GM13976 (cell line): ENCODE results near the gene EP400.

ENCODE experiments used
- DNase-seq: peaks from one replicate; pipeline ENCODE4 v3.0.0; 2012; ENCODE audit warnings: low spot score
- CTCF ChIP-seq: IDR thresholded peaks from 2 replicates; pipeline ENCODE4 v1.5.1; 2012; ENCODE audit warnings: borderline replicate concordance, mild to moderate bottlenecking; ENCODE audit not compliant: insufficient read depth; ENCODE audit errors: extremely low read depth, missing control alignments, control extremely low read depth
- in situ Hi-C: fragments of 300-500 bp; cut with MboI; formaldehyde crosslinking; loops from one replicate; pipeline ENCODE4 v1.12.0; 2022; ENCODE audit warnings: low sequenced_read_pairs, mixed read lengths, inconsistent platforms; ENCODE audit not compliant: unreplicated experiment

EP400 gene

DNA sequence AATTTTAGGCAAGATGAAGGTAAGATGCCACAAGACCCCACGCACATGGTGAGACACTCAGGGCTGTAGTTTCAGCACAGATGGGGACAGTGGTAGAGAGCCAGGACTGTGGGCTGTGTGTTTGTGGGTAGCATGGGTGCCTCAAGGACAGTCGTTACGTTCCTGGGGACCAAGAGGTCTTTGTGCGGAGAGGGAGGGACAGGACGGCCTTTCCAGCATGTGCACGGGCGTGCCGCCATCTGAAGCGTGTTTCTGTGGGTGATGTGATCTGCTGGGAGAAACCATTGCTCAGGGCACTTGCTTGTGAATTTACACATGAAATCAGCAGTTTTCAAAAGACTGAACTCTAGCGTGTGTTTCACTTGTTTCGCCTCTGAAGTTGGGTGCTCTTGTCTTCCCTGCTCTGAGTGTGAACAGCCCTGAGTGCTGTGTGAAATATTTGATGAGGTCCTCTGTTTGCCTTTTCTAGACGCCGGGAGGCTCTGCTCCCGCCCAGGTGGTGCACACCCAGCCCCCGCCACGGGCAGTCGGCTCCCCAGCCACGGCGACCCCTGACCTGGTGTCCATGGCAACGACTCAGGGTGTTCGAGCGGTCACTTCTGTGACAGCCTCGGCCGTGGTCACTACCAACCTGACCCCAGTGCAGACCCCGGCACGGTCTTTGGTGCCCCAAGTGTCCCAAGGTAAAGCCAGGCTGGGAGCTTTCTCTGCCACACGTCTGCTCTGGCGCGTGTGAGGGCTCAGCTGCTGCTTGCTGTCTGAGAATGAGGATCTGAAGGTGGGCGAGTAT lies 112.1 kb downstream of the EP400 start:
- in situ Hi-C loops: no loop called here
- TF ChIP-seq CTCF: no peak
- no peak for DNase-seq

DNA sequence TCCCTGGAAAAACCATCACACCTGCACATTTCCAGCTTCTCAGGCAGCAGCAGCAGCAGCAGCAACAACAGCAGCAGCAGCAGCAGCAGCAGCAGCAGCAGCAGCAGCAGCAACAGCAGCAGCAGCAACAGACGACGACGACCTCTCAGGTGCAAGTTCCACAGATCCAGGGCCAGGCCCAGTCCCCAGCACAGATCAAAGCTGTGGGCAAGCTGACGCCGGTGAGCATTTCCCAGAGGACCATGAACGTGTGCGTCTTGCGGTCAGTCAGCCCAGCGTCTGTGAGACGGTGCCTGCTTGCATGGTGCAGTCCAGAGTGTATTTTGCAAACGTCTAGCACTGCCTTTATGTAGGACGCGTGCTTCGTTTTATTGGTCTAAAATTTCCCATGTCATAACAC lies 112.7 kb downstream of the EP400 start:
- no peak for DNase-seq
- TF ChIP-seq CTCF: no peak
- in situ Hi-C loops: no loop called here

DNA sequence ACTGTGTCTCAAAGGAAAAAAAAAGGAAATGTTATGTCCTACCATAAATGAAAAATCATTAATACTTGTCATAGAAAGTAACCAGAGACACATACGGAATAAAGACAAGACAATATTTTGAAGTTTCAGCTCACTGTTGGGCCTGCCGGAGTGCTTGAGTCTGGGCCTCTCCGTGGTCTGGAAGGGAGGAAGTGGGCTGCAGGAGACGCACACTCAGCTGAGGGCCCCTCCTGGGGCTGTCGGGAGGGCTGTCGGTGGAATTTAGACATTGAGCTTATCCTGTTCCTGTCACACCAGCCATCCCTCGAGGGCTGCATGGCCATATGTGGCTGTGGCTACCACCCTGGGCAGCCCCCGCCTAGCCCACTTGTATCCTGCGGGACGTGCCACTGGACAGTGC lies 113.7 kb downstream of the EP400 start:
- in situ Hi-C loops: no loop called here
- no peak for TF ChIP-seq CTCF
- no peak for DNase-seq

DNA sequence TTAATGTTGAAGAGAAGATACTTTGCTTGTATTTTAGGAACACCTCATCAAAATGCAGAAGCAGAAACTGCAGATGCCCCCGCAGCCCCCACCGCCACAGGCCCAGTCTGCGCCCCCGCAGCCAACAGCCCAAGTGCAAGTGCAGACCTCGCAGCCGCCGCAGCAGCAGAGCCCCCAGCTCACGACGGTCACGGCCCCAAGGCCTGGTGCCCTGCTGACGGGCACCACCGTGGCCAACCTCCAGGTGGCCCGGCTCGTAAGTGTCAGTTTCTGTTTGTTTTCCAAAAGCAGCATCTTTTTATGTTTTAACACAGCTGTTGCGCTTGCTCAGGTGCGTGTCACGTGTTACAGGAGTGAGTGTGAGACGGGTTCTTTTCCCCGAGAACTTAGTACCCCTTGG lies 114.9 kb downstream of the EP400 start:
- no peak for TF ChIP-seq CTCF
- in situ Hi-C loops: no loop called here
- DNase-seq: no peak

- in situ Hi-C loops: no loop called here
- no peak for TF ChIP-seq CTCF
Measured at GRCh38 chr12:132065203-132065602, 115.5 kb downstream of the EP400 start.

DNA sequence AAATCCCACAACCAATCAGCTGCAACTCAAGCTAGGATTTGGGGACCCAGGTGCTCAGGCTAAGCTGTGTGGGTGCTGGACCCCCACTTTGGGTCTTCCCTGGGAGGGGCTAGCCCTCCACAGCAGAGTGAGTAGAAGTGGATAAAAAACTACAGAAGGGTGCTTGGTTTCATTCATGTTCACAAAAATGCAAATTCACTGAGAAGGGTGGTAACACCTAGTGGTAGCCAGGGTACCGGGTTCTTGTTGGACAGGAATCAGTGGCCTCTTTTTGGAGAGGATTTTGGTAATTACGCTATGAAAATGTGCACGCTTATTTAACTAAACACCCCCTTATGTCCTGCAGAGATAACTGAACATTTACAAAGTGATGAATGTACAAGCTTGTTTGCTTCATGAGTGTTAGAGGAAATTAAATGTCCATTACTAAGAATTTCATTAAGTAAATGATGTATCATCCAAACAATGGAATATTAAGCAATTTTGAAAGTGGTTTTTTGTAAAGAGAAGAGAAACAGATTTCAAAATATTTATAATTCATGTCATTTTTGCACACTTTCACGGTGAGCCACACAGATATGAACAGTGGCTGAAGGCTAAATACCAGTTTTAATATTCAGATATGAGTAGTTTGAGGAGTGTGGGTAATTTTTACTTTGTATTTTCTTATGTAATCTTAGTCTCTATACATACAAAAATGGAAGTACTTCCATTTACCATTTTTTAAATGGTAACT lies 116.0 kb downstream of the EP400 start:
- in situ Hi-C loops: no loop called here
- no peak for TF ChIP-seq CTCF
- peak; percentile 51 for DNase-seq

More at GRCh38 chr12:132065203-132065602, 115.5 kb downstream of the EP400 start:
- no peak for DNase-seq
